Gastroesophageal sphincter (tissue), 4 donors: Measurements from ENCODE around the gene UBR7. TPM values are rescaled to one million over a fixed set of nuclear protein-coding genes. Genes with fewer than 3 reads are reported as not detected.
"Not testable (repeated sequence)": the region's sequence is repeated elsewhere in the genome, so short reads cannot be mapped to it uniquely, and the experiment has no call there.

Experiments used
- ATAC-seq: fragments of 150-250 bp; one replicate; pipeline ENCODE4 v1.9.1; 2016; ENCODE audit warnings: mild to moderate bottlenecking, moderate library complexity
- H3K27ac ChIP-seq, 4 donors: fragments of 200-600 bp; sonication (generic) in 3 of 4; 1 replicate in 3 of 4; 2 replicates in 1 of 4; pipeline ENCODE4 v1.5.1; 2016 to 2019
- H3K27me3 ChIP-seq: fragments of 200-600 bp; sonication (generic); one replicate; pipeline ENCODE4 v1.5.1; 2019
- H3K36me3 ChIP-seq, 2 donors: fragments of 200-600 bp; sonication (generic); one replicate each; pipeline ENCODE4 v1.5.1; 2019; ENCODE audit warnings: control low read depth in 1 of 2
- H3K4me1 ChIP-seq, 3 donors: fragments of 200-600 bp; sonication (generic); 1 replicate in 2 of 3; 2 replicates in 1 of 3; pipeline ENCODE4 v1.5.1; 2016 to 2019; ENCODE audit warnings: control low read depth in 2 of 3
- H3K4me3 ChIP-seq, 2 donors: fragments of 200-600 bp; sonication (generic); one replicate each; pipeline ENCODE4 v1.5.1; 2019; ENCODE audit warnings: mild to moderate bottlenecking in 1 of 2, moderate library complexity in 1 of 2
- H3K9me3 ChIP-seq, 3 donors: fragments of 200-600 bp; sonication (generic); one replicate each; pipeline ENCODE4 v1.5.1; 2017 to 2019; ENCODE audit warnings: control low read depth in 2 of 3
- EP300 ChIP-seq: sonication (generic); formaldehyde crosslinking; IDR thresholded peaks from one replicate; pipeline ENCODE4 v1.6.1; 2017; ENCODE audit warnings: antibody characterized with exemption, mild to moderate bottlenecking
- POLR2A ChIP-seq, 2 donors: fragments of 450-650 bp; IDR thresholded peaks; one replicate each; pipeline ENCODE4 v1.6.1; 2017; ENCODE audit warnings: antibody characterized with exemption in 2 of 2, mild to moderate bottlenecking in 2 of 2, moderate library complexity in 1 of 2
- POLR2AphosphoS5 ChIP-seq: sonication (generic); formaldehyde crosslinking; IDR thresholded peaks from one replicate; pipeline ENCODE4 v1.6.1; 2017; ENCODE audit warnings: antibody characterized with exemption
- WGBS, 2 donors: methylation state at CpG; one replicate each; pipeline ENCODE4 v1.1.5; 2018; ENCODE audit warnings: low coverage in 1 of 2; 5-methylcytosine and 5-hydroxymethylcytosine counted together
- total RNA-seq, 4 donors: library from RNA; depleted of rRNA; stranded (reverse); fragments of >200 nt; gene quantifications; one replicate each; pipeline ENCODE4 v1.1.0, GENCODE V29; 2016
- TF ChIP-seq, protein P1 (sequence below), 4 experiments: fragments of 200-600 bp in 2 of 4; fragments of 450-650 bp in 2 of 4; sonication (generic) in 1 of 4; IDR thresholded peaks; one replicate each; pipeline ENCODE4 v1.5.1; 2017 to 2019; ENCODE audit warnings: antibody characterized with exemption in 4 of 4, mild to moderate bottlenecking in 2 of 4, moderate library complexity in 2 of 4

The UBR7 gene
- total RNA-seq, result 10 to 100 TPM; 22.6 to 37.4 (median 27.9) TPM

- H3K4me3 ChIP-seq, result peak within 1 kb of the TSS; percentile 58 to 93
- H3K27ac ChIP-seq, result peak within 1 kb of the TSS; percentile 53 to 95 (median 92)
- WGBS, 2 donors, result 0 to 4% methylated on average over 18 to 24 of the region's 65 CpGs
- peak; percentile 99 for ATAC-seq
- no peaks in the 10 kb centered on the region for H3K9me3 ChIP-seq
- H3K36me3 ChIP-seq, result peaks cover 0 to 19% of the 10 kb centered on the region in 2 donors
- TF ChIP-seq POLR2AphosphoS5 (peak; percentile 93), EP300 (no peak), POLR2A (IDR thresholded peaks at IDR 0.05) (peak; percentile 61 to 65)
- TF ChIP-seq, protein P1, sequence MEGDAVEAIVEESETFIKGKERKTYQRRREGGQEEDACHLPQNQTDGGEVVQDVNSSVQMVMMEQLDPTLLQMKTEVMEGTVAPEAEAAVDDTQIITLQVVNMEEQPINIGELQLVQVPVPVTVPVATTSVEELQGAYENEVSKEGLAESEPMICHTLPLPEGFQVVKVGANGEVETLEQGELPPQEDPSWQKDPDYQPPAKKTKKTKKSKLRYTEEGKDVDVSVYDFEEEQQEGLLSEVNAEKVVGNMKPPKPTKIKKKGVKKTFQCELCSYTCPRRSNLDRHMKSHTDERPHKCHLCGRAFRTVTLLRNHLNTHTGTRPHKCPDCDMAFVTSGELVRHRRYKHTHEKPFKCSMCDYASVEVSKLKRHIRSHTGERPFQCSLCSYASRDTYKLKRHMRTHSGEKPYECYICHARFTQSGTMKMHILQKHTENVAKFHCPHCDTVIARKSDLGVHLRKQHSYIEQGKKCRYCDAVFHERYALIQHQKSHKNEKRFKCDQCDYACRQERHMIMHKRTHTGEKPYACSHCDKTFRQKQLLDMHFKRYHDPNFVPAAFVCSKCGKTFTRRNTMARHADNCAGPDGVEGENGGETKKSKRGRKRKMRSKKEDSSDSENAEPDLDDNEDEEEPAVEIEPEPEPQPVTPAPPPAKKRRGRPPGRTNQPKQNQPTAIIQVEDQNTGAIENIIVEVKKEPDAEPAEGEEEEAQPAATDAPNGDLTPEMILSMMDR (IDR thresholded peaks at IDR 0.05), result peak in 2 of 4 experiments; percentile 34 to 55
- H3K27me3 ChIP-seq, result no peaks in the 10 kb centered on the region
- H3K4me1 ChIP-seq, result peaks cover 4 to 44% (median 4%) of the 10 kb centered on the region in 3 donors
Measured at GRCh38 chr14:93206793-93207467, at the start of gene UBR7, which contains the start of gene GON7. Gene UBR7, plus strand, starts transcription at chr14:93207256. Its CDS starts 36 bp downstream, at chr14:93207292. Gene GON7, minus strand, starts transcription at chr14:93207065. Its CDS starts 28 bp downstream, at chr14:93207037.

DNA sequence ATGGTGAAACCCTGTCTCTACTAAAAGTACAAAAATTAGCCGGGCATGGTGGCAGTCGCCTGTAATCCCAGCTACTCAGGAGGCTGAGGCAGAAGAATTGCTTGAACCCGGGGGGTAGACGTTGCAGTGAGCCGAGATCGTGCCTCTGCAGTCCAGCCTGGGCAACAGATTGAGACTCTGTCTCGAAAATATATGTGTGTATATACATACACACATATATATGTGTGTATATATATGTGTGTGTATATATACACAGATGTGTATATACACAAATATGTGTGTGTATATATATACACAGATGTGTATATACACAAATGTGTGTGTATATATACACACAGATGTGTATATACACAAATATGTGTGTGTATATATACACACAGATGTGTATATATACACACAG is 48.7 kb upstream of the UBR7 start:
- not testable (repeated sequence) for ATAC-seq

GRCh38 chr14:93159625-93160352 is 47.3 kb upstream of the UBR7 start:
- not testable (repeated sequence) for H3K36me3 ChIP-seq, H3K4me3 ChIP-seq, H3K27ac ChIP-seq, ATAC-seq, H3K9me3 ChIP-seq, H3K27me3 ChIP-seq, H3K4me1 ChIP-seq
- 74 to 79% methylated on average over 1 to 4 of the region's 5 CpGs for WGBS, 2 donors

More for the DNA sequence above, 48.7 kb upstream of the UBR7 start:
- WGBS, 2 donors, result 86 to 89% methylated on average over 6 to 7 of the region's 7 CpGs
- not testable (repeated sequence) for H3K9me3 ChIP-seq, H3K27ac ChIP-seq, H3K36me3 ChIP-seq, H3K27me3 ChIP-seq, H3K4me3 ChIP-seq, H3K4me1 ChIP-seq

GRCh38 chr14:93160353-93160801 is 46.7 kb upstream of the UBR7 start:
- Histone ChIP-seq H3K36me3 (no peaks in the 10 kb centered on the region), H3K4me1 (no peaks in the 10 kb centered on the region), H3K4me3 (no peak overlapping the region), H3K27ac (no peak overlapping the region), H3K9me3 (no peaks in the 10 kb centered on the region), H3K27me3 (no peaks in the 10 kb centered on the region)
- no peak for TF ChIP-seq POLR2AphosphoS5
- TF ChIP-seq, protein P1 (IDR thresholded peaks at IDR 0.05), result peak in 1 of 4 experiments; percentile 29
- WGBS, 2 donors, result no CpG with 5 or more reads among the region's 4 CpGs
- no peak for ATAC-seq

GRCh38 chr14:93161411-93161940 is 45.6 kb upstream of the UBR7 start:
- H3K27me3 ChIP-seq, result no peaks in the 10 kb centered on the region
- WGBS, 2 donors, result 53 to 66% methylated on average over 3 of the region's 4 CpGs
- H3K4me1 ChIP-seq, result no peaks in the 10 kb centered on the region
- H3K27ac ChIP-seq, result no peak overlapping the region
- no peaks in the 10 kb centered on the region for H3K9me3 ChIP-seq
- no peak for TF ChIP-seq EP300
- no peak for TF ChIP-seq POLR2AphosphoS5
- no peak for TF ChIP-seq POLR2A (IDR thresholded peaks at IDR 0.05)
- TF ChIP-seq, protein P1 (IDR thresholded peaks at IDR 0.05), result no peak
- no peaks in the 10 kb centered on the region for H3K36me3 ChIP-seq
- no peak overlapping the region for H3K4me3 ChIP-seq
- no peak for ATAC-seq
